Liver (tissue), 3 donors: Measurements from ENCODE around the gene HCN2.

Experiments
- EGR1 ChIP-seq, 2 donors: IDR thresholded peaks; 2 replicates each; pipeline ENCODE4 v1.6.1; 2016 to 2018; ENCODE audit warnings: antibody characterized with exemption in 2 of 2, low read depth in 2 of 2
- RAD21 ChIP-seq, 2 donors: IDR thresholded peaks; 2 replicates each; pipeline ENCODE4 v1.6.1; 2016; ENCODE audit warnings: antibody characterized with exemption in 2 of 2, mild to moderate bottlenecking in 2 of 2
- RXRA ChIP-seq, 2 donors: IDR thresholded peaks; 2 replicates each; pipeline ENCODE4 v1.6.1; 2017 to 2018; ENCODE audit warnings: antibody characterized with exemption in 2 of 2, mild to moderate bottlenecking in 1 of 2
- SP1 ChIP-seq: IDR thresholded peaks from 2 replicates; pipeline ENCODE4 v1.6.1; 2018; ENCODE audit warnings: antibody characterized with exemption, mild to moderate bottlenecking
- TAF1 ChIP-seq: conservative IDR thresholded peaks from 2 replicates; pipeline ENCODE4 v1.6.1; 2016; ENCODE audit warnings: antibody characterized with exemption, mild to moderate bottlenecking
- TF ChIP-seq, protein P1 (sequence below): fragments of 150-350 bp; IDR thresholded peaks from 2 replicates; pipeline ENCODE4 v1.5.1; 2017; ENCODE audit warnings: improper control_type of control experiment, low read depth, low read length; ENCODE audit not compliant: missing input control
- TF ChIP-seq, protein P2 (sequence below): IDR thresholded peaks from 2 replicates; pipeline ENCODE4 v1.6.1; 2016; ENCODE audit warnings: antibody characterized with exemption
- donor health status: healthy.
- donor health status: healthy.

DNA sequence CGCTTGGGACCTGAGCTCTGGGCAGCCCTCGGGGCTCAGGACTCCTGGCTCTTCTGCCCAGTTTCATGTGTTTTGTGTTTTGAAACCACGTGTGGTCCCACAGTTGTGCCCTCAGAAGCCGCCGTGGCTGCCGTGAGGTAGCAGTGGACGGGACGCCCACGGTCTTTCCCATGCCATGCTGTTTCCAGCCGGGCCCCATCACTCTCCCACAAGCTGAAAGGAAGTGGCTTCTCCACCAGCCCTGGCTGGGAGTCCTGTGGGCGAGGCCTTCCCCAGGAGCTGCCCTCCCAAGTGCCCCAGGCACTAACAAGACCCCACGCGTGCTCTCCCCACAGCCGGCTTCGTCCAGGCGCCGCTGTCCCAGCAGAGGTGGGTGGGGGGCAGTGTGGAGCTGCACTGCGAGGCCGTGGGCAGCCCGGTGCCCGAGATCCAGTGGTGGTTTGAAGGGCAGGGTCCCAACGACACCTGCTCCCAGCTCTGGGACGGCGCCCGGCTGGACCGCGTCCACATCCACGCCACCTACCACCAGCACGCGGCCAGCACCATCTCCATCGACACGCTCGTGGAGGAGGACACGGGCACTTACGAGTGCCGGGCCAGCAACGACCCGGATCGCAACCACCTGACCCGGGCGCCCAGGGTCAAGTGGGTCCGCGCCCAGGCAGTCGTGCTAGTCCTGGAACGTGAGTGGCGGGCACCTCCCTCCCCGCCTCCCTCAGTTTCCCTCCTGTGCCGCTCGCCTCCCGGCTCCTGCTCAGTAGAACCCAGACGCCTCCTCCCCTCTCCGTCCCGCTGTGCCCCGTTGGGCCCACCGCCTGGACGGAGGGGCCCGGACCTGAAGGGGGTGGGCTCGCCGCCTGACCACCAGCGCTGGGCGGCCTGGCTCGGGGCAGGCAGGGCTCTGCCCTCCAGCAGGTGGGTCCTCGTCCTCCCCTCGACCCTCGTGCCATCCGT, 12.0 kb upstream of the HCN2 start:
- TF ChIP-seq, protein P1, sequence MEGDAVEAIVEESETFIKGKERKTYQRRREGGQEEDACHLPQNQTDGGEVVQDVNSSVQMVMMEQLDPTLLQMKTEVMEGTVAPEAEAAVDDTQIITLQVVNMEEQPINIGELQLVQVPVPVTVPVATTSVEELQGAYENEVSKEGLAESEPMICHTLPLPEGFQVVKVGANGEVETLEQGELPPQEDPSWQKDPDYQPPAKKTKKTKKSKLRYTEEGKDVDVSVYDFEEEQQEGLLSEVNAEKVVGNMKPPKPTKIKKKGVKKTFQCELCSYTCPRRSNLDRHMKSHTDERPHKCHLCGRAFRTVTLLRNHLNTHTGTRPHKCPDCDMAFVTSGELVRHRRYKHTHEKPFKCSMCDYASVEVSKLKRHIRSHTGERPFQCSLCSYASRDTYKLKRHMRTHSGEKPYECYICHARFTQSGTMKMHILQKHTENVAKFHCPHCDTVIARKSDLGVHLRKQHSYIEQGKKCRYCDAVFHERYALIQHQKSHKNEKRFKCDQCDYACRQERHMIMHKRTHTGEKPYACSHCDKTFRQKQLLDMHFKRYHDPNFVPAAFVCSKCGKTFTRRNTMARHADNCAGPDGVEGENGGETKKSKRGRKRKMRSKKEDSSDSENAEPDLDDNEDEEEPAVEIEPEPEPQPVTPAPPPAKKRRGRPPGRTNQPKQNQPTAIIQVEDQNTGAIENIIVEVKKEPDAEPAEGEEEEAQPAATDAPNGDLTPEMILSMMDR, result no peak
- TF ChIP-seq TAF1 (no peak), EGR1 (IDR thresholded peaks at IDR 0.05; ENCODE audit: low read depth in 2 of 2) (no peak), RAD21 (IDR thresholded peaks at IDR 0.05) (no peak), RXRA (IDR thresholded peaks at IDR 0.05) (no peak), SP1 (no peak)
- TF ChIP-seq, protein P2, sequence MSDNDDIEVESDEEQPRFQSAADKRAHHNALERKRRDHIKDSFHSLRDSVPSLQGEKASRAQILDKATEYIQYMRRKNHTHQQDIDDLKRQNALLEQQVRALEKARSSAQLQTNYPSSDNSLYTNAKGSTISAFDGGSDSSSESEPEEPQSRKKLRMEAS, result no peak
